T47D (cell line): Measurements from ENCODE around the gene FPR1.

Source experiments
- DNase-seq, 2 experiments: peaks; one replicate each; pipeline versions ENCODE4 v3.0.0 to v3.0.0-alpha.2; 2011 to 2012; ENCODE audit warnings: low read depth in 1 of 2, low spot score in 1 of 2
- JUND ChIP-seq: IDR thresholded peaks from 2 replicates; pipeline ENCODE4 v1.6.1; 2012; ENCODE audit warnings: low read depth
- in situ Hi-C: cut with HindIII; loops from 2 replicates; pipeline ENCODE4 v1.10.0; 2016; ENCODE audit warnings: low sequenced_read_pairs, low pct_unique_long_range_greater_than_20kb

FPR1 gene

GRCh38 chr19:51771376-51772130 lies 19.9 kb upstream of the FPR1 start:
- in situ Hi-C loops, result no loop called here
- peak in 1 of 2 experiments; percentile 3 for DNase-seq
- no peak for TF ChIP-seq JUND

- no peak for TF ChIP-seq JUND
- DNase-seq, result no peak
- in situ Hi-C loops, result no loop called here
These were observed 14.8 kb upstream of the FPR1 start for GRCh38 chr19:51766461-51766860.

GRCh38 chr19:51765086-51765485 lies 13.4 kb upstream of the FPR1 start:
- in situ Hi-C loops, result no loop called here
- no peak for DNase-seq
- TF ChIP-seq JUND, result no peak

GRCh38 chr19:51761696-51762095 lies 10.0 kb upstream of the FPR1 start:
- TF ChIP-seq JUND, result no peak
- DNase-seq, result no peak
- in situ Hi-C loops, result no loop called here

GRCh38 chr19:51760697-51761356 lies 9.1 kb upstream of the FPR1 start, which contains the start of gene FPR2:
Gene FPR2 (plus strand): TSS chr19:51761180. CDS start chr19:51768659, 7,479 bp downstream.
- in situ Hi-C loops, result no loop called here
- TF ChIP-seq JUND, result no peak
- DNase-seq, result no peak

GRCh38 chr19:51755571-51755970 lies 3.9 kb upstream of the FPR1 start:
- DNase-seq, result no peak
- TF ChIP-seq JUND, result no peak
- in situ Hi-C loops, result no loop called here

GRCh38 chr19:51754770-51755169 lies 3.1 kb upstream of the FPR1 start:
- in situ Hi-C loops, result no loop called here
- no peak for DNase-seq
- no peak for TF ChIP-seq JUND

- in situ Hi-C loops, result no loop called here
- no peak for DNase-seq
- no peak for TF ChIP-seq JUND
These were observed 2.4 kb upstream of the FPR1 start for GRCh38 chr19:51754109-51754508.

- in situ Hi-C loops, result no loop called here
- TF ChIP-seq JUND, result no peak
- DNase-seq, result no peak
These were observed 1.1 kb downstream of the FPR1 start for GRCh38 chr19:51750400-51751094.

- DNase-seq, result no peak
- TF ChIP-seq JUND, result no peak
- in situ Hi-C loops, result no loop called here
These were observed 1.7 kb downstream of the FPR1 start for GRCh38 chr19:51749979-51750378.

- in situ Hi-C loops, result no loop called here
- no peak for TF ChIP-seq JUND
- no peak for DNase-seq
These were observed 4.9 kb downstream of the FPR1 start for GRCh38 chr19:51746731-51747130.

- DNase-seq, result no peak
- no peak for TF ChIP-seq JUND
- in situ Hi-C loops, result no loop called here
These were observed 8.3 kb downstream of the FPR1 start for GRCh38 chr19:51743405-51743804.

GRCh38 chr19:51742789-51743188 lies 8.9 kb downstream of the FPR1 start:
- in situ Hi-C loops, result no loop called here
- TF ChIP-seq JUND, result no peak
- DNase-seq, result no peak
